ENCODE measurements around the gene DDX41. TPM values are rescaled to one million over a fixed set of nuclear protein-coding genes. Genes with fewer than 3 reads are reported as not detected.

The DDX41 gene
- total RNA-seq, 1 experiment from 2014 or later, result 133 TPM

GRCh38 chr5:177550122-177550521 lies 33.4 kb upstream of the DDX41 start:
- H2BK5ac ChIP-seq (ENCODE audit: insufficient read length, low read length), result no peak overlapping the region
- Mint-ChIP-seq H3K36me3 (ENCODE audit: insufficient read depth in 1 of 3, low read depth in 3 of 3) (peaks cover 10 to 28% (median 26%) of the 10 kb centered on the region in 3 experiments), H3K27me3 (ENCODE audit: low read depth) (no peaks in the 10 kb centered on the region), H3K4me3 (no peak overlapping the region), H3K4me1 (peaks cover 22% of the 10 kb centered on the region in 2 experiments), H3K27ac (no peak overlapping the region), H3K9me3 (no peaks in the 10 kb centered on the region)
- H3K27me3 ChIP-seq (ENCODE audit: insufficient read depth, low read length), result no peaks in the 10 kb centered on the region
- no peak overlapping the region for H2AFZ ChIP-seq (ENCODE audit: low read length)
- TF ChIP-seq, protein P1, sequence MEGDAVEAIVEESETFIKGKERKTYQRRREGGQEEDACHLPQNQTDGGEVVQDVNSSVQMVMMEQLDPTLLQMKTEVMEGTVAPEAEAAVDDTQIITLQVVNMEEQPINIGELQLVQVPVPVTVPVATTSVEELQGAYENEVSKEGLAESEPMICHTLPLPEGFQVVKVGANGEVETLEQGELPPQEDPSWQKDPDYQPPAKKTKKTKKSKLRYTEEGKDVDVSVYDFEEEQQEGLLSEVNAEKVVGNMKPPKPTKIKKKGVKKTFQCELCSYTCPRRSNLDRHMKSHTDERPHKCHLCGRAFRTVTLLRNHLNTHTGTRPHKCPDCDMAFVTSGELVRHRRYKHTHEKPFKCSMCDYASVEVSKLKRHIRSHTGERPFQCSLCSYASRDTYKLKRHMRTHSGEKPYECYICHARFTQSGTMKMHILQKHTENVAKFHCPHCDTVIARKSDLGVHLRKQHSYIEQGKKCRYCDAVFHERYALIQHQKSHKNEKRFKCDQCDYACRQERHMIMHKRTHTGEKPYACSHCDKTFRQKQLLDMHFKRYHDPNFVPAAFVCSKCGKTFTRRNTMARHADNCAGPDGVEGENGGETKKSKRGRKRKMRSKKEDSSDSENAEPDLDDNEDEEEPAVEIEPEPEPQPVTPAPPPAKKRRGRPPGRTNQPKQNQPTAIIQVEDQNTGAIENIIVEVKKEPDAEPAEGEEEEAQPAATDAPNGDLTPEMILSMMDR (conservative IDR thresholded peaks at IDR 0.05), result no peak
- H3K27ac ChIP-seq (ENCODE audit: insufficient read length, low read depth, low read length), result no peak overlapping the region
- H4K8ac ChIP-seq (replicated peaks; ENCODE audit: insufficient read length, low read depth, low read length), result no peak overlapping the region
- H3K9ac ChIP-seq (ENCODE audit: extremely low read depth, insufficient read length, low read length), result no peak overlapping the region
- H3K23ac ChIP-seq (ENCODE audit: insufficient read length, low read depth, low read length), result no peak overlapping the region
- H3K4me2 ChIP-seq (ENCODE audit: insufficient read depth, insufficient read length, low read length), result no peak overlapping the region
- peaks cover 5% of the 10 kb centered on the region; the same call in 1 of the 2 replicates for H3K4me1 ChIP-seq (ENCODE audit: insufficient read depth, low read length)
- no peak for DNase-seq
- H2BK20ac ChIP-seq (ENCODE audit: low read depth, low read length, poor library complexity, severe bottlenecking), result no peak overlapping the region
- no peak overlapping the region for H2AK5ac ChIP-seq (ENCODE audit: insufficient read length, low read length)
- H3K23me2 ChIP-seq (ENCODE audit: insufficient read length, low read depth, low read length, poor library complexity, severe bottlenecking), result peaks cover 15% of the 10 kb centered on the region
- H3K79me1 ChIP-seq (ENCODE audit: insufficient read depth, low read depth, low read length, poor library complexity, severe bottlenecking), result peaks cover 14% of the 10 kb centered on the region
- no peak overlapping the region for H3K56ac ChIP-seq (ENCODE audit: insufficient read length, low read depth, low read length)
- H3T11ph ChIP-seq (ENCODE audit: low read length), result no peak overlapping the region
- H4K5ac ChIP-seq (ENCODE audit: insufficient read length, low read depth, low read length), result no peak overlapping the region
- WGBS (ENCODE audit: extremely low coverage, insufficient read length, low lambda C conversion rate), result no CpG with 5 or more reads among the region's 1 CpG
- no peak overlapping the region for H2BK12ac ChIP-seq (ENCODE audit: insufficient read length, low read depth, low read length)
- peaks cover 11% of the 10 kb centered on the region; the same call in 1 of the 2 replicates for H3K79me2 ChIP-seq (ENCODE audit: insufficient read depth, low read length)
- H3K14ac ChIP-seq (ENCODE audit: insufficient read depth, low read length), result no peak overlapping the region
- H4K20me1 ChIP-seq (ENCODE audit: control insufficient read depth, insufficient read depth, insufficient read length), result no peaks in the 10 kb centered on the region
- no peak overlapping the region for H2BK15ac ChIP-seq (ENCODE audit: low read depth, low read length)
- H3K18ac ChIP-seq (ENCODE audit: insufficient read length, low read depth, low read length), result no peak overlapping the region
- no peaks in the 10 kb centered on the region for H3K9me3 ChIP-seq (ENCODE audit: control insufficient read depth, low read depth, low read length)
- H2BK120ac ChIP-seq (ENCODE audit: low read depth, low read length, poor library complexity, severe bottlenecking), result no peak overlapping the region
- H3K4ac ChIP-seq (ENCODE audit: low read depth, low read length), result no peak overlapping the region
- H4K91ac ChIP-seq (ENCODE audit: insufficient read length, low read depth, low read length), result no peak overlapping the region

Data from H9 (cell line).